IMR-90 (cell line): Measurements from ENCODE around the gene ATP6V1G1. TPM values are rescaled to one million over a fixed set of nuclear protein-coding genes. Genes with fewer than 3 reads are reported as not detected.

Experiments
- ATAC-seq: fragments of 200-7000 bp; cut with Tn5 transposase; 2 replicates; pipeline ENCODE4 v1.9.1; 2020; ENCODE audit warnings: low read depth, mild to moderate bottlenecking, moderate library complexity
- BruUV-seq: library from RNA; stranded (reverse); fragments of 400-500 nt; replicated peaks from 2 replicates; lab custom pipeline; 2021; lab: Mats Ljungman, UMichigan
- CTCF ChIA-PET: fragments of 300-600 bp; formaldehyde crosslinking; extraction: SDS; loops from one replicate; lab custom pipeline; 2021; ENCODE audit warnings: antibody characterized with exemption; lab: Yijun Ruan, JAX
- POLR2A ChIA-PET: fragments of 300-600 bp; sonication (Branson Sonifier 250); formaldehyde crosslinking; loops from one replicate; lab custom pipeline; 2022; ENCODE audit warnings: antibody characterized with exemption; ENCODE audit not compliant: unreplicated experiment; lab: Charles Lee
- DNase-seq: peaks from one replicate; pipeline ENCODE4 v3.0.0; 2013
- H2AFZ ChIP-seq: replicated peaks from 2 replicates; pipeline ENCODE3; 2013; ENCODE audit warnings: low read length, mild to moderate bottlenecking; ENCODE audit not compliant: poor library complexity
- H2AK5ac ChIP-seq: 2 replicates; pipeline ENCODE4 v1.6.1; 2013; ENCODE audit warnings: low read depth, low read length, inconsistent platforms
- H2AK9ac ChIP-seq: replicated peaks from 2 replicates; pipeline ENCODE3; 2013; ENCODE audit warnings: mild to moderate bottlenecking, low read depth, low read length, moderate library complexity; ENCODE audit not compliant: poor library complexity
- H2BK120ac ChIP-seq: 2 replicates; pipeline ENCODE4 v1.6.1; 2013; ENCODE audit warnings: low read depth, low read length, inconsistent platforms
- H2BK15ac ChIP-seq: 3 replicates; pipeline ENCODE4 v1.6.1; 2013; ENCODE audit warnings: low read depth, low read length, inconsistent platforms
- H2BK20ac ChIP-seq: 2 replicates; pipeline ENCODE4 v1.6.1; 2013; ENCODE audit warnings: low read depth, mild to moderate bottlenecking, inconsistent platforms, low read length, moderate library complexity
- H2BK5ac ChIP-seq: 2 replicates; pipeline ENCODE4 v1.6.1; 2013; ENCODE audit warnings: mild to moderate bottlenecking, low read depth, low read length, inconsistent platforms; ENCODE audit not compliant: poor library complexity, severe bottlenecking
- H3K14ac ChIP-seq: replicated peaks from 2 replicates; pipeline ENCODE4 v1.6.1; 2013; ENCODE audit warnings: low read depth, low read length, inconsistent platforms
- H3K18ac ChIP-seq: 2 replicates; pipeline ENCODE4 v1.6.1; 2013; ENCODE audit warnings: low read depth, low read length, control low read depth
- H3K23ac ChIP-seq: 2 replicates; pipeline ENCODE4 v1.6.1; 2013; ENCODE audit warnings: low read depth, low read length, inconsistent platforms
- H3K27ac ChIP-seq: 2 replicates; pipeline ENCODE4 v1.5.1; 2013; ENCODE audit warnings: mild to moderate bottlenecking, control low read depth, low read length; ENCODE audit not compliant: insufficient read depth
- H3K27me3 ChIP-seq: 2 replicates; pipeline ENCODE4 v1.6.1; 2013; ENCODE audit warnings: low read length; ENCODE audit not compliant: control insufficient read depth, insufficient read depth
- H3K36me3 ChIP-seq: 2 replicates; pipeline ENCODE4 v1.6.1; 2013; ENCODE audit warnings: low read length, mixed read lengths; ENCODE audit not compliant: control insufficient read depth, insufficient read depth
- H3K4ac ChIP-seq: 2 replicates; pipeline ENCODE4 v1.6.1; 2013; ENCODE audit warnings: low read depth, low read length, inconsistent platforms
- H3K4me1 ChIP-seq: 2 replicates; pipeline ENCODE4 v1.6.1; 2013; ENCODE audit warnings: low read length, mixed read lengths; ENCODE audit not compliant: control insufficient read depth, insufficient read depth
- H3K4me2 ChIP-seq: 2 replicates; pipeline ENCODE4 v1.6.1; 2013; ENCODE audit warnings: low read depth, mild to moderate bottlenecking, control low read depth, low read length, moderate library complexity
- H3K4me3 ChIP-seq: 2 replicates; pipeline ENCODE4 v1.5.1; 2013; ENCODE audit warnings: low read depth, mild to moderate bottlenecking, control low read depth, low read length, moderate library complexity; ENCODE audit not compliant: insufficient read depth
- H3K56ac ChIP-seq: 2 replicates; pipeline ENCODE4 v1.6.1; 2013; ENCODE audit warnings: low read length, inconsistent platforms; ENCODE audit not compliant: insufficient read depth; ENCODE audit errors: extremely low read depth
- H3K79me1 ChIP-seq, 2 experiments: 2 replicates each; pipeline ENCODE4 v1.6.1; 2013; ENCODE audit warnings: low read length in 2 of 2, inconsistent platforms in 1 of 2, low read depth in 1 of 2
- H3K9ac ChIP-seq: 2 replicates; pipeline ENCODE4 v1.6.1; 2013; ENCODE audit warnings: low read depth, low read length, control low read depth
- H3K9me1 ChIP-seq: 2 replicates; pipeline ENCODE4 v1.6.1; 2013; ENCODE audit warnings: low read length, inconsistent platforms; ENCODE audit not compliant: insufficient read depth
- H3K9me3 ChIP-seq: 2 replicates; pipeline ENCODE4 v1.6.1; 2013; ENCODE audit warnings: low read length; ENCODE audit not compliant: control insufficient read depth, insufficient read depth
- H4K20me1 ChIP-seq: 2 replicates; pipeline ENCODE4 v1.6.1; 2013; ENCODE audit warnings: low read length, inconsistent platforms; ENCODE audit not compliant: insufficient read depth
- H4K5ac ChIP-seq: 2 replicates; pipeline ENCODE4 v1.6.1; 2013; ENCODE audit warnings: mild to moderate bottlenecking, low read depth, low read length, control low read depth
- H4K8ac ChIP-seq, 2 experiments: 2 replicates each; pipeline ENCODE4 v1.6.1; 2013; ENCODE audit warnings: low read depth in 2 of 2, low read length in 2 of 2, control low read depth in 1 of 2, inconsistent platforms in 1 of 2
- H4K91ac ChIP-seq: 2 replicates; pipeline ENCODE4 v1.6.1; 2013; ENCODE audit warnings: low read depth, low read length, inconsistent platforms; ENCODE audit not compliant: insufficient read depth
- BHLHE40 ChIP-seq: fragments of 150-350 bp; IDR thresholded peaks from 2 replicates; pipeline ENCODE4 v1.6.1; 2016; ENCODE audit warnings: mild to moderate bottlenecking, low read depth, low read length
- CEBPB ChIP-seq: IDR thresholded peaks from 2 replicates; pipeline ENCODE4 v1.6.1; 2012; ENCODE audit warnings: low read depth, low read length, improper control_type of control experiment
- CHD1 ChIP-seq: IDR thresholded peaks from 2 replicates; pipeline ENCODE4 v1.6.1; 2012; ENCODE audit warnings: low read depth, low read length, improper control_type of control experiment
- ELK1 ChIP-seq: fragments of 150-350 bp; IDR thresholded peaks from 2 replicates; pipeline ENCODE4 v1.6.1; 2016; ENCODE audit warnings: low read depth, mild to moderate bottlenecking, low read length, moderate library complexity, borderline replicate concordance
- FOS ChIP-seq: fragments of 150-350 bp; IDR thresholded peaks from 2 replicates; pipeline ENCODE4 v1.6.1; 2016; ENCODE audit warnings: low read depth, low read length
- MAFK ChIP-seq: IDR thresholded peaks from 2 replicates; pipeline ENCODE4 v1.6.1; 2012; ENCODE audit warnings: low read depth, low read length, improper control_type of control experiment
- MAZ ChIP-seq: IDR thresholded peaks from 2 replicates; pipeline ENCODE4 v1.6.1; 2012; ENCODE audit warnings: low read depth, mild to moderate bottlenecking, low read length, improper control_type of control experiment, moderate library complexity, borderline replicate concordance
- MXI1 ChIP-seq: IDR thresholded peaks from 2 replicates; pipeline ENCODE4 v1.6.1; 2012; ENCODE audit warnings: low read depth, mild to moderate bottlenecking, low read length, moderate library complexity, borderline replicate concordance
- NFE2L2 ChIP-seq: fragments of 150-350 bp; IDR thresholded peaks from 2 replicates; pipeline ENCODE4 v1.6.1; 2016; ENCODE audit warnings: low read depth, mild to moderate bottlenecking, low read length
- POLR2A ChIP-seq: IDR thresholded peaks from 2 replicates; pipeline ENCODE4 v1.6.1; 2012; ENCODE audit warnings: mild to moderate bottlenecking, low read depth, low read length
- RAD21 ChIP-seq: IDR thresholded peaks from 2 replicates; pipeline ENCODE4 v1.6.1; 2012; ENCODE audit warnings: low read length, improper control_type of control experiment
- RCOR1 ChIP-seq: IDR thresholded peaks from 2 replicates; pipeline ENCODE4 v1.6.1; 2012; ENCODE audit warnings: mild to moderate bottlenecking, low read length, improper control_type of control experiment; ENCODE audit not compliant: insufficient replicate concordance
- RFX5 ChIP-seq: IDR thresholded peaks from 2 replicates; pipeline ENCODE4 v1.8.0; 2012; ENCODE audit warnings: low read depth, mild to moderate bottlenecking, low read length, moderate library complexity
- SMC3 ChIP-seq: fragments of 150-350 bp; IDR thresholded peaks from 2 replicates; pipeline ENCODE4 v1.6.1; 2016; ENCODE audit warnings: low read depth, mild to moderate bottlenecking, antibody characterized with exemption, low read length, moderate library complexity
- WGBS, 2 experiments: methylation state at CpG; one replicate each; pipeline versions ENCODE4 v1.1.5 to v1.1.7; 2013; ENCODE audit warnings: missing lambda C conversion rate in 2 of 2; ENCODE audit not compliant: insufficient read length in 1 of 2; ENCODE audit errors: extremely low coverage in 2 of 2; 5-methylcytosine and 5-hydroxymethylcytosine counted together
- dilution Hi-C: fragments of 300-500 bp; cut with HindIII; formaldehyde crosslinking; loops from one replicate; pipeline ENCODE4 v1.14.3; 2018; ENCODE audit warnings: low sequenced_read_pairs; ENCODE audit not compliant: unreplicated experiment
- in situ Hi-C: fragments of 300-500 bp; cut with MboI; formaldehyde crosslinking; loops from 3 replicates; pipeline ENCODE4 v1.14.3; 2019; ENCODE audit warnings: low sequenced_read_pairs, inconsistent platforms, mixed read lengths
- intact Hi-C: fragments of 100-400 bp; cut with micrococcal nuclease; formaldehyde crosslinking; loops from 2 replicates; pipeline ENCODE4 v1.10.0; 2022
- polyA plus RNA-seq, 3 experiments: library from polyadenylated mRNA; depleted of rRNA; stranded (reverse); fragments of >200 nt; gene quantifications; 2 replicates each; pipeline ENCODE4 v1.2.3, GENCODE V29; 2012; ENCODE audit warnings: low replicate concordance in 1 of 3
- total RNA-seq: library from RNA; depleted of rRNA; stranded (reverse); fragments of >200 nt; gene quantifications from 2 replicates; pipeline ENCODE4 v1.2.3, GENCODE V29; 2012
- TF ChIP-seq, protein P1 (sequence below): fragments of 150-350 bp; IDR thresholded peaks from 2 replicates; pipeline ENCODE4 v1.6.1; 2017; ENCODE audit warnings: mild to moderate bottlenecking, antibody characterized with exemption, low read length, low read depth
- TF ChIP-seq, protein P2 (sequence below): conservative IDR thresholded peaks from 2 replicates; pipeline ENCODE4 v1.5.1; 2012; ENCODE audit warnings: mild to moderate bottlenecking, low read depth, low read length, improper control_type of control experiment

Gene ATP6V1G1
- total and polyA plus RNA-seq, 2 of the 4 experiments (the other 2 are of a cell fraction): 52.0 to 70.9 TPM

GRCh38 chr9:114555696-114556095 lies 31.9 kb upstream of the ATP6V1G1 start:
- no peak for ATAC-seq

More at GRCh38 chr9:114555696-114556095, 31.9 kb upstream of the ATP6V1G1 start:
- H3K9me3 ChIP-seq: no peaks in the 10 kb centered on the region
- no peak overlapping the region for H3K4me2 ChIP-seq
- H3K23ac ChIP-seq: no peak overlapping the region
- H2BK5ac ChIP-seq: no peak overlapping the region
- TF ChIP-seq RFX5: no peak
- no peak for TF ChIP-seq RAD21
- TF ChIP-seq ELK1: no peak
- no peak for TF ChIP-seq FOS
- TF ChIP-seq CEBPB: no peak
- TF ChIP-seq, protein P1, sequence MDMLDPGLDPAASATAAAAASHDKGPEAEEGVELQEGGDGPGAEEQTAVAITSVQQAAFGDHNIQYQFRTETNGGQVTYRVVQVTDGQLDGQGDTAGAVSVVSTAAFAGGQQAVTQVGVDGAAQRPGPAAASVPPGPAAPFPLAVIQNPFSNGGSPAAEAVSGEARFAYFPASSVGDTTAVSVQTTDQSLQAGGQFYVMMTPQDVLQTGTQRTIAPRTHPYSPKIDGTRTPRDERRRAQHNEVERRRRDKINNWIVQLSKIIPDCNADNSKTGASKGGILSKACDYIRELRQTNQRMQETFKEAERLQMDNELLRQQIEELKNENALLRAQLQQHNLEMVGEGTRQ: no peak
- no peak for TF ChIP-seq SMC3
- TF ChIP-seq MAZ: no peak
- TF ChIP-seq NFE2L2: no peak
- TF ChIP-seq BHLHE40: no peak
- no peak for TF ChIP-seq POLR2A
- TF ChIP-seq, protein P2, sequence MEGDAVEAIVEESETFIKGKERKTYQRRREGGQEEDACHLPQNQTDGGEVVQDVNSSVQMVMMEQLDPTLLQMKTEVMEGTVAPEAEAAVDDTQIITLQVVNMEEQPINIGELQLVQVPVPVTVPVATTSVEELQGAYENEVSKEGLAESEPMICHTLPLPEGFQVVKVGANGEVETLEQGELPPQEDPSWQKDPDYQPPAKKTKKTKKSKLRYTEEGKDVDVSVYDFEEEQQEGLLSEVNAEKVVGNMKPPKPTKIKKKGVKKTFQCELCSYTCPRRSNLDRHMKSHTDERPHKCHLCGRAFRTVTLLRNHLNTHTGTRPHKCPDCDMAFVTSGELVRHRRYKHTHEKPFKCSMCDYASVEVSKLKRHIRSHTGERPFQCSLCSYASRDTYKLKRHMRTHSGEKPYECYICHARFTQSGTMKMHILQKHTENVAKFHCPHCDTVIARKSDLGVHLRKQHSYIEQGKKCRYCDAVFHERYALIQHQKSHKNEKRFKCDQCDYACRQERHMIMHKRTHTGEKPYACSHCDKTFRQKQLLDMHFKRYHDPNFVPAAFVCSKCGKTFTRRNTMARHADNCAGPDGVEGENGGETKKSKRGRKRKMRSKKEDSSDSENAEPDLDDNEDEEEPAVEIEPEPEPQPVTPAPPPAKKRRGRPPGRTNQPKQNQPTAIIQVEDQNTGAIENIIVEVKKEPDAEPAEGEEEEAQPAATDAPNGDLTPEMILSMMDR: no peak
- TF ChIP-seq RCOR1: no peak
- no peak for TF ChIP-seq MAFK
- no peak for TF ChIP-seq CHD1
- TF ChIP-seq MXI1: no peak
- H4K5ac ChIP-seq: no peak overlapping the region
- no peaks in the 10 kb centered on the region for H3K27me3 ChIP-seq
- intact Hi-C loops: no loop called here
- peaks cover 4% of the 10 kb centered on the region for H3K4me1 ChIP-seq
- H2BK20ac ChIP-seq: no peak overlapping the region
- 100% methylated on average over 1 of the region's 1 CpG; no CpG with 5 or more reads in 1 of the 2 experiments for WGBS, 2 experiments
- CTCF ChIA-PET: no interaction called here
- no peak overlapping the region for H3K4ac ChIP-seq
- no peaks in the 10 kb centered on the region for H3K79me1 ChIP-seq
- H4K8ac ChIP-seq: no peak overlapping the region
- no peak overlapping the region for H3K27ac ChIP-seq
- POLR2A ChIA-PET: no interaction called here
- H3K14ac ChIP-seq: no peak overlapping the region
- H3K36me3 ChIP-seq: no peaks in the 10 kb centered on the region
- DNase-seq: no peak
- no peak overlapping the region for H2AFZ ChIP-seq
- H3K9me1 ChIP-seq: peaks cover 10% of the 10 kb centered on the region
- dilution Hi-C loops: no loop called here
- no peak overlapping the region for H3K18ac ChIP-seq
- no peak overlapping the region for H2AK9ac ChIP-seq
- H3K56ac ChIP-seq: no peak overlapping the region
- H2BK120ac ChIP-seq: no peak overlapping the region
- no peak overlapping the region for H3K4me3 ChIP-seq
- H4K91ac ChIP-seq: no peak overlapping the region
- no peak overlapping the region for H2BK15ac ChIP-seq
- in situ Hi-C loops: no loop called here
- BruUV-seq: no TSS peak
- no peaks in the 10 kb centered on the region for H4K20me1 ChIP-seq
- H3K9ac ChIP-seq: no peak overlapping the region
- H2AK5ac ChIP-seq: 0 out of 2 replicates have a peak overlapping the region, but pooled peaks have one; percentile 7
